Muscle of leg (tissue), 16 donors: ENCODE results near the gene DRICH1. TPM values are rescaled to one million over a fixed set of nuclear protein-coding genes. Genes with fewer than 3 reads are reported as not detected.
A peak's percentile ranks its signal among the peaks of the same experiment; 100 is the strongest.
"Not testable (repeated sequence)": the region's sequence is repeated elsewhere in the genome, so short reads cannot be mapped to it uniquely, and the experiment has no call there.

Source experiments
- DNase-seq: peaks from one replicate; pipeline ENCODE4 v3.0.0; 2013
- H3K27ac ChIP-seq: one replicate; pipeline ENCODE4 v1.5.1; 2013; ENCODE audit warnings: mild to moderate bottlenecking, low read length, control low read depth
- H3K27me3 ChIP-seq: one replicate; pipeline ENCODE4 v1.6.1; 2013; ENCODE audit warnings: low read length; ENCODE audit not compliant: control insufficient read depth, insufficient read depth
- H3K36me3 ChIP-seq: one replicate; pipeline ENCODE4 v1.6.1; 2013; ENCODE audit warnings: low read length; ENCODE audit not compliant: control insufficient read depth, insufficient read depth
- H3K4me1 ChIP-seq: one replicate; pipeline ENCODE4 v1.6.1; 2013; ENCODE audit warnings: low read length; ENCODE audit not compliant: control insufficient read depth, insufficient read depth
- H3K4me3 ChIP-seq: one replicate; pipeline ENCODE4 v1.5.1; 2013; ENCODE audit warnings: low read length, control low read depth
- H3K9me3 ChIP-seq: replicated peaks from 2 replicates; pipeline ENCODE4 v1.6.1; 2013; ENCODE audit warnings: low read depth, low read length; ENCODE audit not compliant: control insufficient read depth
- WGBS: methylation state at CpG from one replicate; pipeline ENCODE4 v1.1.5; 2013; ENCODE audit warnings: missing lambda C conversion rate; ENCODE audit not compliant: insufficient coverage; 5-methylcytosine and 5-hydroxymethylcytosine counted together
- long read RNA-seq, 11 donors: transcript quantifications; one replicate each; lab custom pipeline, GENCODE V29; 2026
- polyA plus RNA-seq, 8 donors: library from polyadenylated mRNA; unstranded; fragments of 120-200 nt; gene quantifications; one replicate each; pipeline versions ENCODE4 v1.2.1 to v1.2.3, GENCODE V29; 2013; ENCODE audit warnings: inconsistent platforms in 1 of 8, low replicate concordance in 1 of 8; ENCODE audit not compliant: insufficient read length in 8 of 8, insufficient read depth in 1 of 8
- total RNA-seq: library from RNA; stranded (reverse); fragments of 120-200 nt; gene quantifications from one replicate; pipeline ENCODE4 v1.2.4, GENCODE V29; 2013

DRICH1 gene
- total RNA-seq (0.71 TPM), polyA plus RNA-seq (1 to 10 TPM in 1 of 8 donors, under 1 TPM in 7; 0.43 to 1.1 (median 0.48) TPM)
- long read RNA-seq, donor 1, result 0 reads
- long read RNA-seq, donor 2, result 0 reads
- long read RNA-seq, donor 3, result 0 reads
- long read RNA-seq, donor 4, result 0 reads
- long read RNA-seq, donor 5, result 0 reads
- long read RNA-seq, donor 6, result 0 reads
- long read RNA-seq, donor 7, result 0 reads
- long read RNA-seq, donor 8, result 0 reads
- long read RNA-seq, donor 9, result 0 reads
- long read RNA-seq, donor 10, result 0 reads
- long read RNA-seq, donor 11, result 0 reads

GRCh38 chr22:23632178-23632577, at the start of gene DRICH1:
DRICH1 (minus strand) TSS chr22:23632321; CDS start chr22:23632023, 298 bp downstream.
- H3K4me1 ChIP-seq, result no peaks in the 10 kb centered on the region
- no peaks in the 10 kb centered on the region for H3K9me3 ChIP-seq
- no peak within 1 kb of the TSS for H3K27ac ChIP-seq
- no peaks in the 10 kb centered on the region for H3K36me3 ChIP-seq
- WGBS, result 69% methylated on average over 2 of the region's 2 CpGs
- H3K27me3 ChIP-seq, result no peaks in the 10 kb centered on the region
- DNase-seq, result no peak
- no peak within 1 kb of the TSS for H3K4me3 ChIP-seq

- WGBS, result 94% methylated on average over 4 of the region's 5 CpGs
- H3K27ac ChIP-seq, result no peak overlapping the region
Measured at GRCh38 chr22:23681026-23681809, 49.1 kb upstream of the DRICH1 start.

GRCh38 chr22:23678133-23678532, 46.0 kb upstream of the DRICH1 start:
- 55% methylated on average over 3 of the region's 6 CpGs for WGBS
- H3K27ac ChIP-seq, result no peak overlapping the region
- H3K4me1 ChIP-seq, result peaks cover 16% of the 10 kb centered on the region
- peaks cover 14% of the 10 kb centered on the region for H3K36me3 ChIP-seq
- DNase-seq, result no peak
- no peaks in the 10 kb centered on the region for H3K27me3 ChIP-seq
- H3K4me3 ChIP-seq, result no peak overlapping the region
- no peaks in the 10 kb centered on the region for H3K9me3 ChIP-seq

More at GRCh38 chr22:23681026-23681809, 49.1 kb upstream of the DRICH1 start:
- DNase-seq, result no peak
- Histone ChIP-seq H3K4me1 (peaks cover 34% of the 10 kb centered on the region), H3K27me3 (no peaks in the 10 kb centered on the region), H3K36me3 (peaks cover 17% of the 10 kb centered on the region), H3K4me3 (no peak overlapping the region), H3K9me3 (no peaks in the 10 kb centered on the region)

GRCh38 chr22:23677701-23677995, 45.5 kb upstream of the DRICH1 start:
- peak; percentile 37 for DNase-seq
- WGBS, result 69% methylated on average over 6 of the region's 6 CpGs
- H3K27me3 ChIP-seq, result no peaks in the 10 kb centered on the region
- peaks cover 16% of the 10 kb centered on the region for H3K4me1 ChIP-seq
- H3K36me3 ChIP-seq, result peaks cover 10% of the 10 kb centered on the region
- no peak overlapping the region for H3K4me3 ChIP-seq
- no peaks in the 10 kb centered on the region for H3K9me3 ChIP-seq
- no peak overlapping the region for H3K27ac ChIP-seq

- 87% methylated on average over 10 of the region's 12 CpGs for WGBS
- not testable (repeated sequence) for DNase-seq
Measured at GRCh38 chr22:23676841-23677700, 45.0 kb upstream of the DRICH1 start.

GRCh38 chr22:23675502-23676415, 43.6 kb upstream of the DRICH1 start:
- no peak overlapping the region for H3K27ac ChIP-seq
- no peaks in the 10 kb centered on the region for H3K27me3 ChIP-seq
- WGBS, result 73% methylated on average over 8 of the region's 17 CpGs
- DNase-seq, result peak; percentile 35
- H3K4me1 ChIP-seq, result peaks cover 16% of the 10 kb centered on the region
- no peaks in the 10 kb centered on the region for H3K36me3 ChIP-seq
- no peak overlapping the region for H3K4me3 ChIP-seq
- no peaks in the 10 kb centered on the region for H3K9me3 ChIP-seq

More at GRCh38 chr22:23676841-23677700, 45.0 kb upstream of the DRICH1 start:
- not testable (repeated sequence) for H3K36me3 ChIP-seq, H3K4me3 ChIP-seq, H3K27ac ChIP-seq, H3K9me3 ChIP-seq, H3K27me3 ChIP-seq
- peaks cover 16% of the 10 kb centered on the region for H3K4me1 ChIP-seq

GRCh38 chr22:23674886-23675501, 42.9 kb upstream of the DRICH1 start:
- WGBS, result 100% methylated on average over 2 of the region's 6 CpGs
- not testable (repeated sequence) for H3K4me3 ChIP-seq

GRCh38 chr22:23673826-23674690, 41.9 kb upstream of the DRICH1 start:
- Histone ChIP-seq H3K9me3 (no peaks in the 10 kb centered on the region), H3K27me3 (no peaks in the 10 kb centered on the region), H3K27ac (no peak overlapping the region), H3K36me3 (no peaks in the 10 kb centered on the region), H3K4me1 (peaks cover 16% of the 10 kb centered on the region), H3K4me3 (no peak overlapping the region)
- no peak for DNase-seq
- WGBS, result 74% methylated on average over 21 of the region's 26 CpGs

More at GRCh38 chr22:23674886-23675501, 42.9 kb upstream of the DRICH1 start:
- not testable (repeated sequence) for H3K27me3 ChIP-seq, H3K36me3 ChIP-seq, H3K9me3 ChIP-seq, DNase-seq, H3K27ac ChIP-seq
- peaks cover 16% of the 10 kb centered on the region for H3K4me1 ChIP-seq
